GM20000 (cell line): ENCODE measurements around the gene C17orf58.
A peak's percentile ranks its signal among the peaks of the same experiment; 100 is the strongest.
"Not testable (repeated sequence)": the region's sequence is repeated elsewhere in the genome, so short reads cannot be mapped to it uniquely, and the experiment has no call there.

Experiments used
- DNase-seq: peaks from one replicate; pipeline ENCODE4 v3.0.0; 2012; ENCODE audit warnings: low spot score
- CTCF ChIP-seq: IDR thresholded peaks from 2 replicates; pipeline ENCODE4 v1.5.1; 2012; ENCODE audit warnings: mild to moderate bottlenecking, control low read depth; ENCODE audit errors: extremely low read depth, missing control alignments

C17orf58 gene

DNA sequence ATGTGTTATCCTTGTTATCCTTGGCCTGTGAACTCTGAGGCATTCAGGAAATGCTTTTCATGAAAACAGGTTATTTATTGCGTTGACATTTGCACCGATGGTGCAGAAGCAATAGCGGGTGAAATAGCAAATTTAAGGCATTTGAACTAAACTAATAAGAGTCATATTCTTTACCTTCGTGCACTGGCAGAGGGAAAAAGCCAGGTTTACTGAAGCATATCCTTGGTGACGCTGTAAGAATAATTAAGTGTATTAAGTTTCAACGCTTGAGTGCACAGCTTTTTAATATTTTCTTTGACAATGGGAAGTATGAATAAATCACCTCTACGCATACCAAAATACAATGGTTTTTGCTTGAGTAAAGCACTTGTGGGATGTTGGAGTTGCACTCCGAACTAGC is 25.7 kb upstream of the C17orf58 start:
- no peak for DNase-seq
- TF ChIP-seq CTCF, result no peak

- not testable (repeated sequence) for DNase-seq
These were observed 24.5 kb upstream of the C17orf58 start for GRCh38 chr17:68020791-68021190.

- no peak for TF ChIP-seq CTCF
- DNase-seq, result no peak
These were observed 24.1 kb upstream of the C17orf58 start for GRCh38 chr17:68020409-68020756.

DNA sequence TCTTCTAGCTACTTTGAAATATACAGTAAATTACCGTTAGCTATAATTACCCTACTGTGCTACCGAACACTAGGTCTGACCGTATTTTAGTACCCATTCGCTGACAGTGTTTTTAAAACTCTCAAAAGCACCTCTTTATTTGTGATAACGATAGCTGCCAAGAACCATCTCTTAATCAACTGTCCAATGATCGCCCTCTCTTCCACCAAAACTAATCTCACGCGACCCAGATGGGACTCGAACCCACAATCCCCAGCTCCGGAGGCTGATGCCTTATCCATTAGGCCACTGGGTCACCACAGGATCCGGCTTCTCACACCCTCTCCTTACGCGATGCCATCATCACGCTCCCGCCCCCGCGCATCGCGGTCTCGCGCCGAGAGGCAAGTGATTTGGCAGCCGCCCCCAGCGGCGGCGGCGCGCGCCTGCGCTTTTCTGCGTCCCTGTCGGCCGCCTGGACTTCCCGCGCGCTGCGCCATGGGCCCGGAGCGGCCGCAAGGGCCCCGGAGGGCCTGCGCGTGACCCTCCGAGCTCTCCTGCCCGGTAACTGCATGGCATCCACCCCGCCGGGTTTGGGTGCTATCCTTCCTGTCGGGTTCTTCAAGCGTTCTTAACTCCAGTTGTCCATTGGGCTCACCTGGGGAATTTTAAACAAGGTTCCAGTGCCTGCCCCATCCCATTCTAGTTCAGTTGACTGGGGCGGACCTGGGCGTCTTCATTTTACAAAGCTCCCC is 23.6 kb upstream of the C17orf58 start:
- peak; percentile 95 for DNase-seq
- TF ChIP-seq CTCF, result no peak

DNA sequence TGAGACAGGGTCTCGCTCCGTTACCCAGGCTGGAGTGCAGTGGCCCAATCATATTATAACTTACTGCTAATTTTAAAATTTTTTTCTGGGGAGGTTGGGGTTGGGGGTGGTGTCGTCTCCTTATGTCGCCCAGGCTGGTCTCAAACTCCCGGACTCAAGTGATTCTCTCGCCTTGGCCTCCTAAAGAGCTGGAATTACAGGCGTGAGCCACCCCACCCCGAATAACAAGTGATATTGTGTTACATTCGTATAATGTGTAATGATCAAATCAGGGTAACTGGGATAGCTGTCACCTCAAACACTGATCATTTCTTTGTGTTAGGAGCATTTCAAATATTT is 23.0 kb upstream of the C17orf58 start:
- TF ChIP-seq CTCF, result no peak

DNA sequence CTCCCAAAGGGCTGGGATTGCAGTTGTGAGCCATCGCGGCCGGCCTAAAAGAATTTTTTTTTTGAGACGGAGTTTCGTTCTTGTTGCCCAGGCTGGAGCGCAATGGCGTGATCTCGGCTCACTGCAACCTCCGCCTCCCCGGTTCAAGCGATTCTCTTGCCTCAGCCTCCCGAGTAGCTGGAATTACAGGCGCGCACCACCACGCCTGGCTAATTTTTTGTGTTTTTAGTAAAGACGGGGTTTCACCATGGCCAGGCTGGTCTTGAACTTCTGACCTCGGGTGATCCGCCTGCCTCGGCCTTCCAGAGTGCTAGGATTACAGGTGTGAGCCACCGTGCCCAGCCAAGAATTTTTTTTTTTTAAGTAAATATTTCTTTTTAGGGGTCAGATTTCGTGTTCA is 22.2 kb upstream of the C17orf58 start:
- DNase-seq, result not testable (repeated sequence)

More for the DNA sequence above, 23.0 kb upstream of the C17orf58 start:
- DNase-seq, result no peak

DNA sequence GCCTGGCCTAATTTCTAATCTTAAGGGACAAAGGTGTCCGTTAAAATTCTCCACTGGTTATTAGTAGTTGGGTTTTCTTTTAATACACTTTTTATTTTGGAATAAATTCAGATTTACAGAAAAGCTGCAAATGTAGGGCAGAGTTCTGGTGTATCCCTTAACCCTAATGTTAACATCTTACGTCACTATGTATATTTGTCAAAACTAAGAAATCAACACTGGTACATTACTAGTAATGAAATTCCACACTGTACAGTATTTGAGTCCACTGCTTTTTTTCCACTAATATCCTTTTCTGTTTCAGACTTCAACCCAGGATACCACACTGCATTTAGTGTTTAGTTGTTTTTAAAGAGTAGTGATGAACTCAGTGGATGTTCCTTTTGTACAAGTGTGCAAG is 20.6 kb upstream of the C17orf58 start:
- DNase-seq, result no peak
- TF ChIP-seq CTCF, result no peak

DNA sequence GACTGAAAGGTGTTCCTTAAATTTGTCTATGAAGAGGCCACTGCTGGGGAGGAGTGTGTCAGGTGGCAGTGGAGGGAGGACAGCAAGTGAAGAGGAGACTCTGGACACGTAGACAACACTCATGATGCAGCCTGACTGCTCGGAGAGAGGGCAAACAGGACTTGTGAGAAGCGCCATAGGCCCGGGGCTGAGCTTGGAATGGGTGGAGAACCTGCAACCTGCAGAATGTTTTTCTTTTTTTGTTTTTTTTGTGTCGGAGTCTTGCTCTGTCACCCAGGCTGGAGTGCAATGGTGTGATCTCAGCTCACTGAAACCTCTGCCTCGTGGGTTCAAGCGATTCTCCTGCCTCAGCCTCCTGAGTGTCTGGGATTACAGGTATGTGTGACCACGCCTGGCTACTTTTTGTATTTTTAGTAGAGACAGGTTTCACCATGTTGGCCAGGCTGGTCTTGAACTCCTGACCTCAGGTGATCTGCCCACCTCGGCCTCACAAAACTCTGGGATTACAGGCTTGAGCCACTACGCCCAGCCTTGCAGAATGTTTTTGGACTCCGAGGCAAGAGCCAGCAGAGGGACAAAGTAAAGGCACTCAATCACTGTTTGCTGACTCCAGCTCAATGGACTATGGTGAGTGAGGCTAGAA is 18.9 kb upstream of the C17orf58 start:
- TF ChIP-seq CTCF, result no peak
- no peak for DNase-seq
